ENCODE data around the gene NPPB. TPM values are rescaled to one million over a fixed set of nuclear protein-coding genes. Genes with fewer than 3 reads are reported as not detected.
"Not testable (repeated sequence)": the region's sequence is repeated elsewhere in the genome, so short reads cannot be mapped to it uniquely, and the experiment has no call there.

NPPB gene
- total RNA-seq, 1 experiment from 2014 or later, result 43.4 TPM

GRCh38 chr1:11903210-11903609, 44.5 kb upstream of the NPPB start:
- H3K4me1 ChIP-seq, result 0 out of 2 replicates have a peak, but pooled peaks cover 3% of the 10 kb centered on the region
- Mint-ChIP-seq H3K9me3 (ENCODE audit: unreplicated experiment) (no peaks in the 10 kb centered on the region), H3K36me3 (ENCODE audit: insufficient read depth, unreplicated experiment) (peaks cover 20% of the 10 kb centered on the region), H3K27me3 (ENCODE audit: insufficient read depth, unreplicated experiment) (no peaks in the 10 kb centered on the region), H3K4me1 (ENCODE audit: low read depth, unreplicated experiment) (peaks cover 8% of the 10 kb centered on the region), H3K27ac (ENCODE audit: unreplicated experiment) (no peak overlapping the region), H3K4me3 (ENCODE audit: unreplicated experiment) (no peak overlapping the region)
- H3K4me3 ChIP-seq (ENCODE audit: low read depth, low read length), result no peak overlapping the region
- DNase-seq, result no peak
- POLR2A ChIA-PET, result no interaction called here
- H3K9me3 ChIP-seq, result no peaks in the 10 kb centered on the region
- no peaks in the 10 kb centered on the region for H3K27me3 ChIP-seq (replicated peaks; ENCODE audit: control insufficient read depth, insufficient read depth, low read length)
- H3K36me3 ChIP-seq (ENCODE audit: control insufficient read depth, insufficient read depth, low read length), result no peaks in the 10 kb centered on the region
- intact Hi-C loops (cut with micrococcal nuclease; ENCODE audit: unreplicated experiment), result no loop called here
- CTCF ChIA-PET, result no interaction called here
- BruUV-seq (replicated peaks), result no TSS peak
- no peak for TF ChIP-seq CTCF (IDR thresholded peaks at IDR 0.05; ENCODE audit: insufficient read depth in 1 of 2, low read depth in 1 of 2, low read length in 1 of 2, severe bottlenecking in 1 of 2, unreplicated experiment in 1 of 2)

GRCh38 chr1:11901446-11901845, 42.7 kb upstream of the NPPB start:
- H3K27me3 Mint-ChIP-seq (ENCODE audit: insufficient read depth, unreplicated experiment); H3K4me1 ChIP-seq; H3K4me3 ChIP-seq (ENCODE audit: low read depth, low read length); H3K9me3 Mint-ChIP-seq (ENCODE audit: unreplicated experiment); H3K4me3 Mint-ChIP-seq (ENCODE audit: unreplicated experiment); H3K36me3 ChIP-seq (ENCODE audit: control insufficient read depth, insufficient read depth, low read length); CTCF ChIA-PET; H3K4me1 Mint-ChIP-seq (ENCODE audit: low read depth, unreplicated experiment); H3K36me3 Mint-ChIP-seq (ENCODE audit: insufficient read depth, unreplicated experiment); H3K9me3 ChIP-seq; intact Hi-C loops (cut with micrococcal nuclease; ENCODE audit: unreplicated experiment); BruUV-seq (replicated peaks); H3K27ac Mint-ChIP-seq (ENCODE audit: unreplicated experiment); H3K27me3 ChIP-seq (replicated peaks; ENCODE audit: control insufficient read depth, insufficient read depth, low read length); POLR2A ChIA-PET: not testable (repeated sequence)
- peak in 1 of 2 experiments; percentile 20 for DNase-seq

- H3K27me3 ChIP-seq (replicated peaks; ENCODE audit: control insufficient read depth, insufficient read depth, low read length), result no peaks in the 10 kb centered on the region
- BruUV-seq (replicated peaks), result no TSS peak
- H3K4me1 Mint-ChIP-seq (ENCODE audit: low read depth, unreplicated experiment), result no peaks in the 10 kb centered on the region
- H3K27me3 Mint-ChIP-seq (ENCODE audit: insufficient read depth, unreplicated experiment), result peaks cover 5% of the 10 kb centered on the region
- intact Hi-C loops (cut with micrococcal nuclease; ENCODE audit: unreplicated experiment), result no loop called here
- ChIA-PET POLR2A (interaction anchor here (0.9 kb wide), 1 partner anchor 9 kb away, joined by 8 read pairs; no protein-coding TSS in a partner anchor), CTCF (interaction anchor here (1.0 kb wide), 1 partner anchor 60 kb away, joined by 3 read pairs; no protein-coding TSS in a partner anchor)
- H3K36me3 ChIP-seq (ENCODE audit: control insufficient read depth, insufficient read depth, low read length), result no peaks in the 10 kb centered on the region
- no peaks in the 10 kb centered on the region for H3K9me3 Mint-ChIP-seq (ENCODE audit: unreplicated experiment)
- H3K4me3 ChIP-seq (ENCODE audit: low read depth, low read length), result no peak overlapping the region
- no peaks in the 10 kb centered on the region for H3K36me3 Mint-ChIP-seq (ENCODE audit: insufficient read depth, unreplicated experiment)
- TF ChIP-seq CTCF (IDR thresholded peaks at IDR 0.05; ENCODE audit: insufficient read depth in 1 of 2, low read depth in 1 of 2, low read length in 1 of 2, severe bottlenecking in 1 of 2, unreplicated experiment in 1 of 2), result no peak
- no peaks in the 10 kb centered on the region for H3K9me3 ChIP-seq
- no peaks in the 10 kb centered on the region for H3K4me1 ChIP-seq
- no peak overlapping the region for H3K27ac Mint-ChIP-seq (ENCODE audit: unreplicated experiment)
- DNase-seq, result peak in 1 of 2 experiments; percentile 52
- no peak overlapping the region for H3K4me3 Mint-ChIP-seq (ENCODE audit: unreplicated experiment)
Measured at GRCh38 chr1:11898831-11899467, 40.2 kb upstream of the NPPB start.

Data from Caco-2 (cell line).